ENCODE data around the gene HOXA2.

Gene HOXA2

DNA sequence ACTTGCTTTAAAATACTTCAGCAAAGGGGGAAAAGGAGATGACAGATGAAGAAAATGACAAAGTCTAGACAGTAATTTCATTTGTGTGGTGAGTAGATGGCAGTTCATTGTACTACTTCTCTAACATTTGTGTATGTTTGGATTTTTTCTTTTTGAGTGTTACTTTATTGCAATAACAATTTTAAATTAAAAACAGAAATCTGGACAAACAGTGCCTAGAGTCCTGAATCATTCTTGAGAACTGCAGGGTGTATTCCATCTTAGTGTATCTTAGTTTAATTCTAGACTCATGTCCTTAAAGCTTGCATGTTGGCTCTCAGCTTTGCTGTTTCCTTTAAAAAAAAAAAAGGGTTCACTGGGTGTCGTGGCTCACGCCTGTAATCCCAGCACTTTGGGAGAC, 37.8 kb downstream of the HOXA2 start:
- Histone ChIP-seq H3K79me2 (ENCODE audit: insufficient read depth, low read length) (no peaks in the 10 kb centered on the region), H3K36me3 (ENCODE audit: low read length) (no peaks in the 10 kb centered on the region), H2AFZ (ENCODE audit: low read depth, low read length, severe bottlenecking) (no peak overlapping the region), H3K4me2 (ENCODE audit: low read depth, low read length, poor library complexity, severe bottlenecking) (no peak overlapping the region), H3K27ac (ENCODE audit: low read depth, low read length) (no peak overlapping the region), H3F3A (ENCODE audit: insufficient read depth) (no peaks in the 10 kb centered on the region), H3K9ac (ENCODE audit: low read length) (no peak overlapping the region), H3K9me3 (ENCODE audit: insufficient read depth, low read length) (no peaks in the 10 kb centered on the region), H3K9me2 (replicated peaks; ENCODE audit: insufficient read depth, low read length) (no peaks in the 10 kb centered on the region), H4K20me1 (ENCODE audit: low read depth, low read length) (no peaks in the 10 kb centered on the region), H3K4me3 (ENCODE audit: insufficient read depth, low read length, poor library complexity, severe bottlenecking) (no peak overlapping the region), H3K27me3 (ENCODE audit: low read length) (no peaks in the 10 kb centered on the region)
- TF ChIP-seq EZH2phosphoT487 (conservative IDR thresholded peaks at IDR 0.05; ENCODE audit: low read length): no peak
- TF ChIP-seq, protein P1, sequence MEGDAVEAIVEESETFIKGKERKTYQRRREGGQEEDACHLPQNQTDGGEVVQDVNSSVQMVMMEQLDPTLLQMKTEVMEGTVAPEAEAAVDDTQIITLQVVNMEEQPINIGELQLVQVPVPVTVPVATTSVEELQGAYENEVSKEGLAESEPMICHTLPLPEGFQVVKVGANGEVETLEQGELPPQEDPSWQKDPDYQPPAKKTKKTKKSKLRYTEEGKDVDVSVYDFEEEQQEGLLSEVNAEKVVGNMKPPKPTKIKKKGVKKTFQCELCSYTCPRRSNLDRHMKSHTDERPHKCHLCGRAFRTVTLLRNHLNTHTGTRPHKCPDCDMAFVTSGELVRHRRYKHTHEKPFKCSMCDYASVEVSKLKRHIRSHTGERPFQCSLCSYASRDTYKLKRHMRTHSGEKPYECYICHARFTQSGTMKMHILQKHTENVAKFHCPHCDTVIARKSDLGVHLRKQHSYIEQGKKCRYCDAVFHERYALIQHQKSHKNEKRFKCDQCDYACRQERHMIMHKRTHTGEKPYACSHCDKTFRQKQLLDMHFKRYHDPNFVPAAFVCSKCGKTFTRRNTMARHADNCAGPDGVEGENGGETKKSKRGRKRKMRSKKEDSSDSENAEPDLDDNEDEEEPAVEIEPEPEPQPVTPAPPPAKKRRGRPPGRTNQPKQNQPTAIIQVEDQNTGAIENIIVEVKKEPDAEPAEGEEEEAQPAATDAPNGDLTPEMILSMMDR (IDR thresholded peaks at IDR 0.05; ENCODE audit: insufficient read depth, low read length, poor library complexity, severe bottlenecking): no peak

DNA sequence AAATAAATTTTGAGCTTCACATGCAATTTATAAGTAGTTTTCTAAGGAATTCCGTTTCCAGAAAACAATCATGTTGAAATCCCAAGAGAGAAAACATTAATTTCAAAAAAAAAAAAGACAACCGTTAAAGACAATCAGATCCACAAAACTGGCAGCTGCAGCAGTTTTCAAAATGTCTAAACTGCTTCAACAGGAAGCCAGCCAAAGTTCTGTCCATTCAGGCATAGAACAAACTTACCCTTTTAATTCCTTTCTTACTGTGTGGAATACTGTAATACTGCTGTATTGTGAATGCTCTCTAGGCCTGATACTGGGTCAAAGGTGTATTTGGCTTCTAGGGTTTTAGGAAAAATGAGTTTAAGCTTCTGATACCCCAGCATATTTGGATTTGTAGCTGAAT, 38.3 kb downstream of the HOXA2 start:
- no peaks in the 10 kb centered on the region for H3K79me2 ChIP-seq (ENCODE audit: insufficient read depth, low read length)
- no peak overlapping the region for H3K27ac ChIP-seq (ENCODE audit: low read depth, low read length)
- no peaks in the 10 kb centered on the region for H3F3A ChIP-seq (ENCODE audit: insufficient read depth)
- H3K27me3 ChIP-seq (ENCODE audit: low read length): no peaks in the 10 kb centered on the region
- no peaks in the 10 kb centered on the region for H3K9me3 ChIP-seq (ENCODE audit: insufficient read depth, low read length)
- H3K4me3 ChIP-seq (ENCODE audit: insufficient read depth, low read length, poor library complexity, severe bottlenecking): no peak overlapping the region
- H3K9me2 ChIP-seq (replicated peaks; ENCODE audit: insufficient read depth, low read length): no peaks in the 10 kb centered on the region
- no peak for TF ChIP-seq EZH2phosphoT487 (conservative IDR thresholded peaks at IDR 0.05; ENCODE audit: low read length)
- TF ChIP-seq, protein P1 (IDR thresholded peaks at IDR 0.05; ENCODE audit: insufficient read depth, low read length, poor library complexity, severe bottlenecking): no peak
- H3K9ac ChIP-seq (ENCODE audit: low read length): no peak overlapping the region
- H2AFZ ChIP-seq (ENCODE audit: low read depth, low read length, severe bottlenecking): no peak overlapping the region
- no peaks in the 10 kb centered on the region for H4K20me1 ChIP-seq (ENCODE audit: low read depth, low read length)
- no peak overlapping the region for H3K4me2 ChIP-seq (ENCODE audit: low read depth, low read length, poor library complexity, severe bottlenecking)
- no peaks in the 10 kb centered on the region for H3K36me3 ChIP-seq (ENCODE audit: low read length)

DNA sequence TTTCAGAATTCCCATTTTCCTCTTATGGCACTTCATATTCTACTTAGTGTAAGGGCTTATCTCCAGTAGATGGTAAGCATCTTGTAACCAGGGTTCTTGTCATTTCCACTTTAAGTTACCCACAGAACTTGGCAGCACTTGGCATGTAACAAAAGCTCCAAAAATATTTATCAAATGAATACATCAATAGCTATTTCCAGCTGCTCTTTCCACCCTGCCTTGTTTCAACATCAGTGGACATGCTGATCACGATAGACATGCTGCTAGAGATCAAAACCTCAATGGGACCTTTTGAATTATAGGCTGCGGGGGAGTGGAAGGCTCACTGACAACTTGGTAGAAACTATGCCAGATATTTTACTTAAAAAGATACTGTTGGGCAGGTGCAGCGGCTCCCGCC, 39.5 kb downstream of the HOXA2 start:
- Histone ChIP-seq H3K4me2 (ENCODE audit: low read depth, low read length, poor library complexity, severe bottlenecking) (no peak overlapping the region), H2AFZ (ENCODE audit: low read depth, low read length, severe bottlenecking) (no peak overlapping the region), H3K36me3 (ENCODE audit: low read length) (no peaks in the 10 kb centered on the region), H3K27ac (ENCODE audit: low read depth, low read length) (no peak overlapping the region), H3K79me2 (ENCODE audit: insufficient read depth, low read length) (no peaks in the 10 kb centered on the region), H3K4me3 (ENCODE audit: insufficient read depth, low read length, poor library complexity, severe bottlenecking) (no peak overlapping the region), H4K20me1 (ENCODE audit: low read depth, low read length) (no peaks in the 10 kb centered on the region), H3K9me2 (replicated peaks; ENCODE audit: insufficient read depth, low read length) (no peaks in the 10 kb centered on the region), H3K9me3 (ENCODE audit: insufficient read depth, low read length) (no peaks in the 10 kb centered on the region), H3K9ac (ENCODE audit: low read length) (no peak overlapping the region), H3K27me3 (ENCODE audit: low read length) (no peaks in the 10 kb centered on the region), H3F3A (ENCODE audit: insufficient read depth) (no peaks in the 10 kb centered on the region)
- no peak for TF ChIP-seq EZH2phosphoT487 (conservative IDR thresholded peaks at IDR 0.05; ENCODE audit: low read length)
- TF ChIP-seq, protein P1 (IDR thresholded peaks at IDR 0.05; ENCODE audit: insufficient read depth, low read length, poor library complexity, severe bottlenecking): no peak

All from SU-DHL-6 (cell line).